ENCODE results near the gene FRMD4A.

GRCh38 chr10:14016011-14016536 is 314.6 kb downstream of the FRMD4A start:
- TF ChIP-seq FOXM1 (IDR thresholded peaks at IDR 0.05; ENCODE audit: borderline replicate concordance, low read depth) (no peak), EP300 (IDR thresholded peaks at IDR 0.05; ENCODE audit: borderline replicate concordance) (no peak), YY1 (IDR thresholded peaks at IDR 0.05; ENCODE audit: low read depth) (no peak), REST (IDR thresholded peaks at IDR 0.05; ENCODE audit: low read depth) (no peak), RAD21 (IDR thresholded peaks at IDR 0.05; ENCODE audit: low read depth) (no peak), CEBPB (IDR thresholded peaks at IDR 0.05) (no peak), TEAD4 (IDR thresholded peaks at IDR 0.05) (no peak)
- TF ChIP-seq, protein P1, sequence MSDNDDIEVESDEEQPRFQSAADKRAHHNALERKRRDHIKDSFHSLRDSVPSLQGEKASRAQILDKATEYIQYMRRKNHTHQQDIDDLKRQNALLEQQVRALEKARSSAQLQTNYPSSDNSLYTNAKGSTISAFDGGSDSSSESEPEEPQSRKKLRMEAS (IDR thresholded peaks at IDR 0.05): no peak

Measured in Ishikawa (cell line).